HEK293 (cell line): ENCODE measurements around the gene LVRN.

Source experiments
- CTCF ChIA-PET: fragments of 350-600 bp; formaldehyde crosslinking; extraction: SDS; loops from one replicate; lab custom pipeline; 2021; ENCODE audit warnings: antibody characterized with exemption; lab: Yijun Ruan, JAX
- POLR2A ChIA-PET: fragments of 300-600 bp; formaldehyde crosslinking; extraction: SDS; loops from one replicate; lab custom pipeline; 2020; ENCODE audit warnings: antibody characterized with exemption, inconsistent platforms; lab: Yijun Ruan, JAX
- H3K27ac ChIP-seq: fragments of 200-500 bp; sonication (Bioruptor generic); 2 replicates; pipeline ENCODE4 v1.5.1; 2014; ENCODE audit warnings: low read depth, low read length, control low read depth, inconsistent platforms; ENCODE audit errors: extremely low read depth
- H3K36me3 ChIP-seq, 2 experiments: fragments of 200-500 bp in 1 of 2; sonication (Bioruptor generic) in 1 of 2; 1 replicate in 1 of 2; 2 replicates in 1 of 2; pipeline ENCODE4 v1.5.1; 2014 to 2017; ENCODE audit warnings: inconsistent platforms in 2 of 2, low read length in 2 of 2; ENCODE audit not compliant: control insufficient read depth in 2 of 2, insufficient read depth in 1 of 2
- H3K4me1 ChIP-seq: fragments of 200-500 bp; sonication (Bioruptor generic); 2 replicates; pipeline ENCODE4 v1.5.1; 2014; ENCODE audit warnings: mild to moderate bottlenecking, low read length, inconsistent platforms; ENCODE audit not compliant: control insufficient read depth, insufficient read depth
- H3K4me3 ChIP-seq: 2 replicates; pipeline ENCODE4 v1.5.1; 2011; ENCODE audit warnings: low read depth, mild to moderate bottlenecking, control low read depth, low read length, moderate library complexity
- H3K9me3 ChIP-seq: fragments of 200-500 bp; sonication (Bioruptor generic); 2 replicates; pipeline ENCODE4 v1.5.1; 2014; ENCODE audit warnings: low read depth, low read length, inconsistent platforms; ENCODE audit not compliant: control insufficient read depth, insufficient read depth
- KLF10 ChIP-seq: fragments of 450-650 bp; IDR thresholded peaks from 2 replicates; pipeline ENCODE4 v1.5.1; 2018; ENCODE audit warnings: missing biosample characterization, mild to moderate bottlenecking, missing genetic modification characterization
- KLF8 ChIP-seq: fragments of 450-650 bp; formaldehyde crosslinking; IDR thresholded peaks from 2 replicates; pipeline ENCODE4 v1.5.1; 2016; ENCODE audit warnings: missing biosample characterization, missing genetic modification characterization
- ZEB2 ChIP-seq: fragments of 450-650 bp; formaldehyde crosslinking; IDR thresholded peaks from 2 replicates; pipeline ENCODE4 v1.5.1; 2016; ENCODE audit warnings: missing biosample characterization, missing genetic modification characterization
- ZFHX2 ChIP-seq: fragments of 450-650 bp; formaldehyde crosslinking; conservative IDR thresholded peaks from 2 replicates; pipeline ENCODE4 v1.5.1; 2016; ENCODE audit warnings: missing biosample characterization, missing genetic modification characterization
- ZFP37 ChIP-seq: fragments of 450-650 bp; formaldehyde crosslinking; IDR thresholded peaks from 2 replicates; pipeline ENCODE4 v1.5.1; 2016; ENCODE audit warnings: missing biosample characterization, missing genetic modification characterization
- ZNF133 ChIP-seq: fragments of 450-650 bp; formaldehyde crosslinking; IDR thresholded peaks from 2 replicates; pipeline ENCODE4 v1.5.1; 2016; ENCODE audit warnings: missing biosample characterization, missing genetic modification characterization
- ZNF184 ChIP-seq: fragments of 450-650 bp; IDR thresholded peaks from 2 replicates; pipeline ENCODE4 v1.5.1; 2018; ENCODE audit warnings: missing biosample characterization, mild to moderate bottlenecking, missing genetic modification characterization
- ZNF24 ChIP-seq: fragments of 450-650 bp; formaldehyde crosslinking; IDR thresholded peaks from 2 replicates; pipeline ENCODE4 v1.5.1; 2016; ENCODE audit warnings: missing biosample characterization, missing genetic modification characterization
- ZNF423 ChIP-seq: fragments of 450-650 bp; formaldehyde crosslinking; IDR thresholded peaks from 2 replicates; pipeline ENCODE4 v1.5.1; 2016; ENCODE audit warnings: missing biosample characterization, missing genetic modification characterization
- ZNF549 ChIP-seq: fragments of 450-650 bp; IDR thresholded peaks from 2 replicates; pipeline ENCODE4 v1.5.1; 2018; ENCODE audit warnings: missing biosample characterization, missing genetic modification characterization, mild to moderate bottlenecking, inconsistent platforms, moderate library complexity
- ZNF561 ChIP-seq: fragments of 450-650 bp; IDR thresholded peaks from 2 replicates; pipeline ENCODE4 v1.5.1; 2018; ENCODE audit warnings: missing biosample characterization, missing genetic modification characterization, borderline replicate concordance
- ZNF658 ChIP-seq: fragments of 450-650 bp; formaldehyde crosslinking; IDR thresholded peaks from 2 replicates; pipeline ENCODE4; 2016; ENCODE audit warnings: missing biosample characterization, missing genetic modification characterization
- ZNF768 ChIP-seq: fragments of 450-650 bp; formaldehyde crosslinking; IDR thresholded peaks from 2 replicates; pipeline ENCODE4 v1.5.1; 2018; ENCODE audit warnings: missing biosample characterization, mild to moderate bottlenecking, missing genetic modification characterization
- ZNF777 ChIP-seq: fragments of 450-650 bp; formaldehyde crosslinking; IDR thresholded peaks from 2 replicates; pipeline ENCODE4 v1.5.1; 2017; ENCODE audit warnings: missing biosample characterization, missing genetic modification characterization, borderline replicate concordance
- ZNF785 ChIP-seq: fragments of 450-650 bp; formaldehyde crosslinking; IDR thresholded peaks from 2 replicates; pipeline ENCODE4 v1.5.1; 2016; ENCODE audit warnings: missing biosample characterization, missing genetic modification characterization
- ZNF843 ChIP-seq: fragments of 450-650 bp; formaldehyde crosslinking; IDR thresholded peaks from 2 replicates; pipeline ENCODE4 v1.5.1; 2016; ENCODE audit warnings: missing biosample characterization, missing genetic modification characterization
- TF ChIP-seq, protein P1 (sequence below): fragments of 450-650 bp; formaldehyde crosslinking; IDR thresholded peaks from 2 replicates; pipeline ENCODE4 v1.5.1; 2016; ENCODE audit warnings: missing biosample characterization, missing genetic modification characterization
- TF ChIP-seq, protein P2 (sequence below): fragments of 450-650 bp; formaldehyde crosslinking; IDR thresholded peaks from 2 replicates; pipeline ENCODE4 v1.5.1; 2016; ENCODE audit warnings: missing biosample characterization, missing genetic modification characterization
- TF ChIP-seq, protein P3 (sequence below): fragments of 450-650 bp; formaldehyde crosslinking; IDR thresholded peaks from 2 replicates; pipeline ENCODE4 v1.5.1; 2016; ENCODE audit warnings: missing biosample characterization, missing genetic modification characterization
- TF ChIP-seq, protein P4 (sequence below): fragments of 450-650 bp; formaldehyde crosslinking; IDR thresholded peaks from 2 replicates; pipeline ENCODE4 v1.5.1; 2016; ENCODE audit warnings: missing biosample characterization, missing genetic modification characterization
- TF ChIP-seq, protein P5 (sequence below): fragments of 450-650 bp; formaldehyde crosslinking; IDR thresholded peaks from 2 replicates; pipeline ENCODE4 v1.5.1; 2017; ENCODE audit warnings: missing biosample characterization, missing genetic modification characterization
- TF ChIP-seq, protein P6 (sequence below): fragments of 450-650 bp; formaldehyde crosslinking; IDR thresholded peaks from 2 replicates; pipeline ENCODE4 v1.5.1; 2016; ENCODE audit warnings: missing biosample characterization, missing genetic modification characterization
- TF ChIP-seq, protein P7 (sequence below): fragments of 450-650 bp; formaldehyde crosslinking; IDR thresholded peaks from 2 replicates; pipeline ENCODE4 v1.5.1; 2017; ENCODE audit warnings: missing biosample characterization, mild to moderate bottlenecking, missing genetic modification characterization, moderate library complexity

The LVRN gene

DNA sequence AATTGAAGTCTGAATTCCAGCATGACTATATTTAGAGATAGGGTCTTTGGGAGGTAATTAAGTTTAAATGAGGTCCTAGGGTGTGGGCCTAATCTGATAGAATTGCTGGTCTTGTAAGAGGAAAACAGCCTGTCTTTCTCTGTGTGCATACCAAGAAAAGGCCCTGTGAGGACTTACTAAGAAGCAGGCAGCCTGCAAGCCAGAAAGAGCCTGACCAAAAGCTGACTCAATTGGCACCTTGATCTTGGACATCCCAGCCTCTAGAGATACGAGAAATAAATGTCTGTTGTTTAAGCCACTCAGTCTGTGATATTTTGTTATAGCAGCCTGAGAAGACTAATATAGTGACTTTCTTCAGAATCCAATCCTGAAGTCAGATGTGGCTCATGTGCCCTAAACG is 84.5 kb downstream of the LVRN start:
- Histone ChIP-seq H3K36me3 (no peaks in the 10 kb centered on the region), H3K4me3 (no peak overlapping the region), H3K9me3 (no peaks in the 10 kb centered on the region), H3K4me1 (peaks cover 3% of the 10 kb centered on the region; the same call in 1 of the 2 replicates), H3K27ac (no peak overlapping the region)
- POLR2A ChIA-PET: no interaction called here
- CTCF ChIA-PET: no interaction called here
- TF ChIP-seq, protein P1, sequence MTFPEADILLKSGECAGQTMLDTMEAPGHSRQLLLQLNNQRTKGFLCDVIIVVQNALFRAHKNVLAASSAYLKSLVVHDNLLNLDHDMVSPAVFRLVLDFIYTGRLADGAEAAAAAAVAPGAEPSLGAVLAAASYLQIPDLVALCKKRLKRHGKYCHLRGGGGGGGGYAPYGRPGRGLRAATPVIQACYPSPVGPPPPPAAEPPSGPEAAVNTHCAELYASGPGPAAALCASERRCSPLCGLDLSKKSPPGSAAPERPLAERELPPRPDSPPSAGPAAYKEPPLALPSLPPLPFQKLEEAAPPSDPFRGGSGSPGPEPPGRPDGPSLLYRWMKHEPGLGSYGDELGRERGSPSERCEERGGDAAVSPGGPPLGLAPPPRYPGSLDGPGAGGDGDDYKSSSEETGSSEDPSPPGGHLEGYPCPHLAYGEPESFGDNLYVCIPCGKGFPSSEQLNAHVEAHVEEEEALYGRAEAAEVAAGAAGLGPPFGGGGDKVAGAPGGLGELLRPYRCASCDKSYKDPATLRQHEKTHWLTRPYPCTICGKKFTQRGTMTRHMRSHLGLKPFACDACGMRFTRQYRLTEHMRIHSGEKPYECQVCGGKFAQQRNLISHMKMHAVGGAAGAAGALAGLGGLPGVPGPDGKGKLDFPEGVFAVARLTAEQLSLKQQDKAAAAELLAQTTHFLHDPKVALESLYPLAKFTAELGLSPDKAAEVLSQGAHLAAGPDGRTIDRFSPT (tag by site-specific recombination): no peak
- TF ChIP-seq ZNF561: no peak
- no peak for TF ChIP-seq ZNF785 (tag by site-specific recombination)
- TF ChIP-seq ZFP37 (tag by site-specific recombination): no peak
- no peak for TF ChIP-seq ZNF768 (tag by site-specific recombination)
- no peak for TF ChIP-seq ZNF133 (tag by site-specific recombination)
- TF ChIP-seq, protein P2, sequence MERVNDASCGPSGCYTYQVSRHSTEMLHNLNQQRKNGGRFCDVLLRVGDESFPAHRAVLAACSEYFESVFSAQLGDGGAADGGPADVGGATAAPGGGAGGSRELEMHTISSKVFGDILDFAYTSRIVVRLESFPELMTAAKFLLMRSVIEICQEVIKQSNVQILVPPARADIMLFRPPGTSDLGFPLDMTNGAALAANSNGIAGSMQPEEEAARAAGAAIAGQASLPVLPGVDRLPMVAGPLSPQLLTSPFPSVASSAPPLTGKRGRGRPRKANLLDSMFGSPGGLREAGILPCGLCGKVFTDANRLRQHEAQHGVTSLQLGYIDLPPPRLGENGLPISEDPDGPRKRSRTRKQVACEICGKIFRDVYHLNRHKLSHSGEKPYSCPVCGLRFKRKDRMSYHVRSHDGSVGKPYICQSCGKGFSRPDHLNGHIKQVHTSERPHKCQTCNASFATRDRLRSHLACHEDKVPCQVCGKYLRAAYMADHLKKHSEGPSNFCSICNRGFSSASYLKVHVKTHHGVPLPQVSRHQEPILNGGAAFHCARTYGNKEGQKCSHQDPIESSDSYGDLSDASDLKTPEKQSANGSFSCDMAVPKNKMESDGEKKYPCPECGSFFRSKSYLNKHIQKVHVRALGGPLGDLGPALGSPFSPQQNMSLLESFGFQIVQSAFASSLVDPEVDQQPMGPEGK (tag by site-specific recombination): no peak
- TF ChIP-seq KLF10 (tag by site-specific recombination): no peak
- TF ChIP-seq, protein P3, sequence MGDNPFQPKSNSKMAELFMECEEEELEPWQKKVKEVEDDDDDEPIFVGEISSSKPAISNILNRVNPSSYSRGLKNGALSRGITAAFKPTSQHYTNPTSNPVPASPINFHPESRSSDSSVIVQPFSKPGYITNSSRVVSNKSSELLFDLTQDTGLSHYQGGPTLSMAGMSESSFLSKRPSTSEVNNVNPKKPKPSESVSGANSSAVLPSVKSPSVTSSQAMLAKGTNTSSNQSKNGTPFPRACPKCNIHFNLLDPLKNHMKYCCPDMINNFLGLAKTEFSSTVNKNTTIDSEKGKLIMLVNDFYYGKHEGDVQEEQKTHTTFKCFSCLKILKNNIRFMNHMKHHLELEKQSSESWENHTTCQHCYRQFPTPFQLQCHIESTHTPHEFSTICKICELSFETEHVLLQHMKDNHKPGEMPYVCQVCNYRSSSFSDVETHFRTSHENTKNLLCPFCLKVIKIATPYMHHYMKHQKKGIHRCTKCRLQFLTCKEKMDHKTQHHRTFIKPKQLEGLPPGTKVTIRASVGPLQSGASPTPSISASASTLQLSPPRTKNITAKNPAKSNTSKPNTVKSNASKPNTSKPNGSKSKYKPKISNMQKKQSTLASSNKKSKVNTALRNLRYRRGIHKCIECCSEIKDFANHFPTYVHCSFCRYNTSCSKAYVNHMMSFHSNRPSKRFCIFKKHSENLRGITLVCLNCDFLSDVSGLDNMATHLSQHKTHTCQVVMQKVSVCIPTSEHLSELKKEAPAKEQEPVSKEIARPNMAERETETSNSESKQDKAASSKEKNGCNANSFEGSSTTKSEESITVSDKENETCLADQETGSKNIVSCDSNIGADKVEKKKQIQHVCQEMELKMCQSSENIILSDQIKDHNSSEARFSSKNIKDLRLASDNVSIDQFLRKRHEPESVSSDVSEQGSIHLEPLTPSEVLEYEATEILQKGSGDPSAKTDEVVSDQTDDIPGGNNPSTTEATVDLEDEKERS (tag by site-specific recombination): no peak
- TF ChIP-seq ZNF549 (tag by site-specific recombination): no peak

DNA sequence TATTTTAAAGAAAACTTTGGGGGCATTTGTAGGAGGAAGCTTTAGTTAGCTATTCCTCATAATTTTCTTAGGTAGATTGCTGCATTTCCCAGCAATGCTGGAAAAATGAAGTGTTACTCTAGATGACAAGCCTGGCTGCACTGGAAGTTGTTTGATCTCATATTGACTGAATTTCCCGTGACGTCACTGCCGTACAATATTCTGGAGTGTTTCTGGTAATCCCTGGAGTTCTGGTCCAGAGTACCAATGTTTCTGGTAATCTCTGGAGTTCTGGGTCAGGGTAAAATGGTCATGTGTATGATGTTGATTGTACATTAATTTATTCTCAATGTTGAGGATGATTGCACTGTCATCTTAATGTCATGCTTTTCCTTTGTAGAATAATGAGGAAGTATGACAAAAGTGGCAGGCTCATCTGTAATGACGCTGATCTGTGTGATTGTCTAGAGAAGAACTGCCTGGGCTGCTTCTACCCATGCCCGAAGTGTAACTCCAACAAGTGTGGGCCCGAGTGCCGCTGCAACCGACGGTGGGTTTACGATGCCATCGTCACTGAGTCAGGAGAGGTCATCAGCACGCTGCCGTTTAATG is 96.2 kb downstream of the LVRN start:
- Histone ChIP-seq H3K27ac (no peak overlapping the region), H3K36me3 (no peaks in the 10 kb centered on the region), H3K4me3 (no peak overlapping the region), H3K4me1 (no peaks in the 10 kb centered on the region), H3K9me3 (no peaks in the 10 kb centered on the region)
- CTCF ChIA-PET: interaction anchor here (0.9 to 1.0 kb wide), 2 partner anchors 10 to 11 kb away, joined by 3 to 4 read pairs; no protein-coding TSS in a partner anchor
- POLR2A ChIA-PET: no interaction called here
- TF ChIP-seq ZEB2 (tag by site-specific recombination): no peak
- TF ChIP-seq, protein P4, sequence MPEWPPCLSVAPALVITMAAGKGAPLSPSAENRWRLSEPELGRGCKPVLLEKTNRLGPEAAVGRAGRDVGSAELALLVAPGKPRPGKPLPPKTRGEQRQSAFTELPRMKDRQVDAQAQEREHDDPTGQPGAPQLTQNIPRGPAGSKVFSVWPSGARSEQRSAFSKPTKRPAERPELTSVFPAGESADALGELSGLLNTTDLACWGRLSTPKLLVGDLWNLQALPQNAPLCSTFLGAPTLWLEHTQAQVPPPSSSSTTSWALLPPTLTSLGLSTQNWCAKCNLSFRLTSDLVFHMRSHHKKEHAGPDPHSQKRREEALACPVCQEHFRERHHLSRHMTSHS (tag by site-specific recombination): no peak
- no peak for TF ChIP-seq ZNF423 (tag by site-specific recombination)
- TF ChIP-seq, protein P5, sequence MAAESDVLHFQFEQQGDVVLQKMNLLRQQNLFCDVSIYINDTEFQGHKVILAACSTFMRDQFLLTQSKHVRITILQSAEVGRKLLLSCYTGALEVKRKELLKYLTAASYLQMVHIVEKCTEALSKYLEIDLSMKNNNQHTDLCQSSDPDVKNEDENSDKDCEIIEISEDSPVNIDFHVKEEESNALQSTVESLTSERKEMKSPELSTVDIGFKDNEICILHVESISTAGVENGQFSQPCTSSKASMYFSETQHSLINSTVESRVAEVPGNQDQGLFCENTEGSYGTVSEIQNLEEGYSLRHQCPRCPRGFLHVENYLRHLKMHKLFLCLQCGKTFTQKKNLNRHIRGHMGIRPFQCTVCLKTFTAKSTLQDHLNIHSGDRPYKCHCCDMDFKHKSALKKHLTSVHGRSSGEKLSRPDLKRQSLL (tag by site-specific recombination): no peak
- TF ChIP-seq, protein P6, sequence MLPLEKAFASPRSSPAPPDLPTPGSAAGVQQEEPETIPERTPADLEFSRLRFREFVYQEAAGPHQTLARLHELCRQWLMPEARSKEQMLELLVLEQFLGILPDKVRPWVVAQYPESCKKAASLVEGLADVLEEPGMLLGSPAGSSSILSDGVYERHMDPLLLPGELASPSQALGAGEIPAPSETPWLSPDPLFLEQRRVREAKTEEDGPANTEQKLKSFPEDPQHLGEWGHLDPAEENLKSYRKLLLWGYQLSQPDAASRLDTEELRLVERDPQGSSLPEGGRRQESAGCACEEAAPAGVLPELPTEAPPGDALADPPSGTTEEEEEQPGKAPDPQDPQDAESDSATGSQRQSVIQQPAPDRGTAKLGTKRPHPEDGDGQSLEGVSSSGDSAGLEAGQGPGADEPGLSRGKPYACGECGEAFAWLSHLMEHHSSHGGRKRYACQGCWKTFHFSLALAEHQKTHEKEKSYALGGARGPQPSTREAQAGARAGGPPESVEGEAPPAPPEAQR (tag by site-specific recombination): no peak
- TF ChIP-seq ZNF843 (tag by site-specific recombination): no peak
- TF ChIP-seq ZNF24 (tag by site-specific recombination): no peak
- no peak for TF ChIP-seq ZNF184
- TF ChIP-seq, protein P7, sequence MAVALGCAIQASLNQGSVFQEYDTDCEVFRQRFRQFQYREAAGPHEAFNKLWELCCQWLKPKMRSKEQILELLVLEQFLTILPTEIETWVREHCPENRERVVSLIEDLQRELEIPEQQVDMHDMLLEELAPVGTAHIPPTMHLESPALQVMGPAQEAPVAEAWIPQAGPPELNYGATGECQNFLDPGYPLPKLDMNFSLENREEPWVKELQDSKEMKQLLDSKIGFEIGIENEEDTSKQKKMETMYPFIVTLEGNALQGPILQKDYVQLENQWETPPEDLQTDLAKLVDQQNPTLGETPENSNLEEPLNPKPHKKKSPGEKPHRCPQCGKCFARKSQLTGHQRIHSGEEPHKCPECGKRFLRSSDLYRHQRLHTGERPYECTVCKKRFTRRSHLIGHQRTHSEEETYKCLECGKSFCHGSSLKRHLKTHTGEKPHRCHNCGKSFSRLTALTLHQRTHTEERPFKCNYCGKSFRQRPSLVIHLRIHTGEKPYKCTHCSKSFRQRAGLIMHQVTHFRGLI (tag by site-specific recombination): no peak
- no peak for TF ChIP-seq ZNF658 (tag by site-specific recombination)
- TF ChIP-seq ZFHX2 (tag by site-specific recombination): no peak
- TF ChIP-seq ZNF777: no peak
- no peak for TF ChIP-seq KLF8 (tag by site-specific recombination)
